ENCODE measurements around the gene DNAI1.

DNA sequence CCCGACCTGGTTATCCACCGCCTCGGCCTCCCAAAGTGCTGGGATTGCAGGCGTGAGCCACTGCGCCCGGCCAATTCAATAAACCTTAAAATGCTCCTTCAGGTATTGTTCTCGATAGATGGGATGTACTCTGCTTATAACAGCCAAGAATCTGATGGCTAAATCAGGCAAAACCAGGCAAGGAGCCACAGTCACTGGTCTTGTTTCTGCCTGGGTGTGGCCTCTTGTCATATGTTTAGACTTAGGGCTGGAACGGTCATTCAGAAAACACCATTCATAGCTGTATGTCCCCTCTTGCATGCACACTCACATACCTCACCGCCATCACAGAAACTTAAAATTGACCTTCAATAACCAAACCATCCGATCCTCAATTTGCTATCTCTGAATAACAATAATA lies 8.0 kb upstream of the DNAI1 start:
- TF ChIP-seq, protein P1, sequence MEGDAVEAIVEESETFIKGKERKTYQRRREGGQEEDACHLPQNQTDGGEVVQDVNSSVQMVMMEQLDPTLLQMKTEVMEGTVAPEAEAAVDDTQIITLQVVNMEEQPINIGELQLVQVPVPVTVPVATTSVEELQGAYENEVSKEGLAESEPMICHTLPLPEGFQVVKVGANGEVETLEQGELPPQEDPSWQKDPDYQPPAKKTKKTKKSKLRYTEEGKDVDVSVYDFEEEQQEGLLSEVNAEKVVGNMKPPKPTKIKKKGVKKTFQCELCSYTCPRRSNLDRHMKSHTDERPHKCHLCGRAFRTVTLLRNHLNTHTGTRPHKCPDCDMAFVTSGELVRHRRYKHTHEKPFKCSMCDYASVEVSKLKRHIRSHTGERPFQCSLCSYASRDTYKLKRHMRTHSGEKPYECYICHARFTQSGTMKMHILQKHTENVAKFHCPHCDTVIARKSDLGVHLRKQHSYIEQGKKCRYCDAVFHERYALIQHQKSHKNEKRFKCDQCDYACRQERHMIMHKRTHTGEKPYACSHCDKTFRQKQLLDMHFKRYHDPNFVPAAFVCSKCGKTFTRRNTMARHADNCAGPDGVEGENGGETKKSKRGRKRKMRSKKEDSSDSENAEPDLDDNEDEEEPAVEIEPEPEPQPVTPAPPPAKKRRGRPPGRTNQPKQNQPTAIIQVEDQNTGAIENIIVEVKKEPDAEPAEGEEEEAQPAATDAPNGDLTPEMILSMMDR (IDR thresholded peaks at IDR 0.05; ENCODE audit: insufficient read depth, low read depth, low read length): no peak
- no peak for TF ChIP-seq EZH2 (IDR thresholded peaks at IDR 0.05; ENCODE audit: insufficient read depth, low read length)

Measured in astrocyte (in vitro differentiated cells and primary cell).